Mononuclear cell (primary cell): Measurements from ENCODE around the gene IFT122. TPM values are rescaled to one million over a fixed set of nuclear protein-coding genes. Genes with fewer than 3 reads are reported as not detected.
"Not testable (repeated sequence)": the region's sequence is repeated elsewhere in the genome, so short reads cannot be mapped to it uniquely, and the experiment has no call there.

ENCODE experiments used
- H3K27me3 ChIP-seq: 2 replicates; pipeline ENCODE4 v1.6.0; 2011; ENCODE audit warnings: low read length, control low read depth; ENCODE audit not compliant: insufficient read depth
- H3K4me1 ChIP-seq: 2 replicates; pipeline ENCODE4 v1.5.1; 2011; ENCODE audit warnings: mild to moderate bottlenecking, low read length, control low read depth; ENCODE audit not compliant: insufficient read depth
- H3K4me3 ChIP-seq: 2 replicates; pipeline ENCODE4 v1.5.1; 2011; ENCODE audit warnings: mild to moderate bottlenecking, low read length, moderate library complexity
- H3K9me3 ChIP-seq: 2 replicates; pipeline ENCODE4 v1.5.1; 2011; ENCODE audit warnings: low read depth, mild to moderate bottlenecking, control low read depth, low read length
- total RNA-seq: library from RNA; depleted of rRNA; stranded (reverse); fragments of >200 nt; gene quantifications from one replicate; pipeline ENCODE4 v1.2.3, GENCODE V29; 2012

IFT122 gene
- total RNA-seq, 1 donor = 8.3 TPM

GRCh38 chr3:129545951-129546350 lies 105.9 kb downstream of the IFT122 start:
- H3K4me1 ChIP-seq, H3K4me3 ChIP-seq, H3K27me3 ChIP-seq, H3K9me3 ChIP-seq: not testable (repeated sequence)

- H3K9me3 ChIP-seq = no peaks in the 10 kb centered on the region
- H3K4me1 ChIP-seq = peaks cover 9% of the 10 kb centered on the region
- H3K4me3 ChIP-seq = no peak overlapping the region
- H3K27me3 ChIP-seq = no peaks in the 10 kb centered on the region
These were observed 107.2 kb downstream of the IFT122 start for GRCh38 chr3:129547241-129547640.

GRCh38 chr3:129548104-129548965 lies 108.3 kb downstream of the IFT122 start:
- H3K4me3 ChIP-seq = no peak overlapping the region

GRCh38 chr3:129549006-129549800 lies 109.2 kb downstream of the IFT122 start:
- H3K4me1 ChIP-seq = peaks cover 19% of the 10 kb centered on the region
- no peaks in the 10 kb centered on the region for H3K27me3 ChIP-seq
- no peak overlapping the region for H3K4me3 ChIP-seq
- H3K9me3 ChIP-seq = no peaks in the 10 kb centered on the region

More at GRCh38 chr3:129548104-129548965, 108.3 kb downstream of the IFT122 start:
- Histone ChIP-seq H3K4me1 (peaks cover 11% of the 10 kb centered on the region), H3K27me3 (no peaks in the 10 kb centered on the region), H3K9me3 (no peaks in the 10 kb centered on the region)

- H3K27me3 ChIP-seq = no peaks in the 10 kb centered on the region
- no peak overlapping the region for H3K4me3 ChIP-seq
- H3K9me3 ChIP-seq = no peaks in the 10 kb centered on the region
- H3K4me1 ChIP-seq = peaks cover 25% of the 10 kb centered on the region
These were observed 109.8 kb downstream of the IFT122 start for GRCh38 chr3:129549805-129550204.

GRCh38 chr3:129552287-129553050 lies 112.4 kb downstream of the IFT122 start:
- Histone ChIP-seq H3K4me1 (peaks cover 30% of the 10 kb centered on the region), H3K9me3 (no peaks in the 10 kb centered on the region), H3K27me3 (no peaks in the 10 kb centered on the region), H3K4me3 (no peak overlapping the region)

GRCh38 chr3:129553171-129553570 lies 113.1 kb downstream of the IFT122 start:
- peaks cover 30% of the 10 kb centered on the region for H3K4me1 ChIP-seq
- H3K4me3 ChIP-seq = no peak overlapping the region
- H3K9me3 ChIP-seq = no peaks in the 10 kb centered on the region
- H3K27me3 ChIP-seq = no peaks in the 10 kb centered on the region

- Histone ChIP-seq H3K9me3 (no peaks in the 10 kb centered on the region), H3K4me3 (no peak overlapping the region), H3K4me1 (peaks cover 32% of the 10 kb centered on the region), H3K27me3 (no peaks in the 10 kb centered on the region)
These were observed 113.7 kb downstream of the IFT122 start for GRCh38 chr3:129553719-129554118.

GRCh38 chr3:129554356-129555152 lies 114.5 kb downstream of the IFT122 start:
- Histone ChIP-seq H3K4me1 (peaks cover 33% of the 10 kb centered on the region), H3K27me3 (no peaks in the 10 kb centered on the region), H3K4me3 (no peak overlapping the region), H3K9me3 (no peaks in the 10 kb centered on the region)

- H3K4me3 ChIP-seq = no peak overlapping the region
- peaks cover 27% of the 10 kb centered on the region for H3K4me1 ChIP-seq
- H3K27me3 ChIP-seq = no peaks in the 10 kb centered on the region
- H3K9me3 ChIP-seq = no peaks in the 10 kb centered on the region
These were observed 115.1 kb downstream of the IFT122 start for GRCh38 chr3:129555153-129555550.

- Histone ChIP-seq H3K4me1 (peaks cover 27% of the 10 kb centered on the region), H3K27me3 (no peaks in the 10 kb centered on the region), H3K4me3 (no peak overlapping the region), H3K9me3 (no peaks in the 10 kb centered on the region)
These were observed 115.8 kb downstream of the IFT122 start for GRCh38 chr3:129555616-129556357.

GRCh38 chr3:129556358-129556695 lies 116.3 kb downstream of the IFT122 start:
- Histone ChIP-seq H3K4me3 (no peak overlapping the region), H3K4me1 (peaks cover 27% of the 10 kb centered on the region)

GRCh38 chr3:129556890-129557547 lies 117.0 kb downstream of the IFT122 start:
- Histone ChIP-seq H3K4me1 (peaks cover 27% of the 10 kb centered on the region), H3K9me3 (no peaks in the 10 kb centered on the region), H3K27me3 (no peaks in the 10 kb centered on the region), H3K4me3 (no peak overlapping the region)

More at GRCh38 chr3:129556358-129556695, 116.3 kb downstream of the IFT122 start:
- Histone ChIP-seq H3K9me3 (no peaks in the 10 kb centered on the region), H3K27me3 (no peaks in the 10 kb centered on the region)
